ENCODE results near the gene CACNA1G. TPM values are rescaled to one million over a fixed set of nuclear protein-coding genes. Genes with fewer than 3 reads are reported as not detected.

CACNA1G gene
- total RNA-seq, 4 donors from 2014 or later, result 0.15 to 0.94 (median 0.16) TPM; not detected in 1

DNA sequence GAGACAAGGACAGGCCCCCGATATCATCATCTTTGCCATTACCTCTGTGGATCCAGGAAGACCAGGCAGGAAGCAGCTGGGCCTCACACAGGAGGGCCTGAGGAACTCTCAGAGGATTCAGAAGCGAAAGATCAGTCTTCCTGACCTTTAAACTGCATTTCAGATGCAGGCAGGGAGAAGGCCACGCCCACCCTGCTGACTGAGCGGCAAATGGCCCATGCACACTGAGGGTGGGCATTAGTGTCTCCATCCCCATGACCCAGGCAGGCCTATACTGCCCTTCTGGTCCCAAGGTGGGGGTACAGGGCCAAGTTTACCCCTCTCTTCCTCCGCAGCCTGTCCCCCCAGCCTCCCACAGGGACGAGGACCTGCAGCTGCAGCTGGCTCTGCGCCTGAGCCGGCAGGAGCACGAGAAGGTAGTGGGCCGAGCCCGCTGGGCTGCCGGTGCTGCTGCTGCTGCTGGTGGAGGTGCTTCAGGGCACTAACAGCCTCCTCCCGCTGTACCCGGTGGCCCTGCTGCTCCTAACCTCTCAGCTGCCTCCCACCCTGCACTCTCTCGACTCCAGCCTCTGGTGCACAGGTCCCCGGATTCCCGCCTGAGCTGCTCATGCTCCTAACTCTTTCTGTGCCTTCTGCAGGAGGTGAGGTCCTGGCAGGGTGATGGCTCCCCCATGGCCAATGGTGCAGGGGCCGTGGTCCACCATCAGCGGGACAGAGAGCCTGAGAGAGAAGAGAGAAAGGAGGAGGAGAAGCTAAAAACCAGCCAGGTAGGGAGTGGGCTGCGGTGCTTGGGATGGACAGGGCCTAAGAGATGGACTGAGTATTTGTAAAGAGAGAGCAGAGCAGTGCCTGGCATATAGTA, 21.7 kb upstream of the CACNA1G start:
- TF ChIP-seq, protein P1, sequence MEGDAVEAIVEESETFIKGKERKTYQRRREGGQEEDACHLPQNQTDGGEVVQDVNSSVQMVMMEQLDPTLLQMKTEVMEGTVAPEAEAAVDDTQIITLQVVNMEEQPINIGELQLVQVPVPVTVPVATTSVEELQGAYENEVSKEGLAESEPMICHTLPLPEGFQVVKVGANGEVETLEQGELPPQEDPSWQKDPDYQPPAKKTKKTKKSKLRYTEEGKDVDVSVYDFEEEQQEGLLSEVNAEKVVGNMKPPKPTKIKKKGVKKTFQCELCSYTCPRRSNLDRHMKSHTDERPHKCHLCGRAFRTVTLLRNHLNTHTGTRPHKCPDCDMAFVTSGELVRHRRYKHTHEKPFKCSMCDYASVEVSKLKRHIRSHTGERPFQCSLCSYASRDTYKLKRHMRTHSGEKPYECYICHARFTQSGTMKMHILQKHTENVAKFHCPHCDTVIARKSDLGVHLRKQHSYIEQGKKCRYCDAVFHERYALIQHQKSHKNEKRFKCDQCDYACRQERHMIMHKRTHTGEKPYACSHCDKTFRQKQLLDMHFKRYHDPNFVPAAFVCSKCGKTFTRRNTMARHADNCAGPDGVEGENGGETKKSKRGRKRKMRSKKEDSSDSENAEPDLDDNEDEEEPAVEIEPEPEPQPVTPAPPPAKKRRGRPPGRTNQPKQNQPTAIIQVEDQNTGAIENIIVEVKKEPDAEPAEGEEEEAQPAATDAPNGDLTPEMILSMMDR (IDR thresholded peaks at IDR 0.05), result no peak
- no peak for TF ChIP-seq POLR2A (IDR thresholded peaks at IDR 0.05)
- TF ChIP-seq POLR2AphosphoS5 (IDR thresholded peaks at IDR 0.05), result no peak
- no peak for TF ChIP-seq EP300 (IDR thresholded peaks at IDR 0.05)
- Histone ChIP-seq H3K27ac (no peak overlapping the region), H3K27me3 (peaks cover 10% of the 10 kb centered on the region), H3K4me3 (no peak overlapping the region), H3K4me1 (peaks cover 0 to 33% (median 12%) of the 10 kb centered on the region in 3 donors), H3K36me3 (no peaks in the 10 kb centered on the region), H3K9me3 (no peaks in the 10 kb centered on the region)
- ATAC-seq, result no peak
- WGBS, 2 donors (ENCODE audit: low coverage in 1 of 2), result 64 to 100% methylated on average over 1 to 7 of the region's 20 CpGs

- TF ChIP-seq POLR2A (IDR thresholded peaks at IDR 0.05) (no peak), POLR2AphosphoS5 (IDR thresholded peaks at IDR 0.05) (no peak), EP300 (IDR thresholded peaks at IDR 0.05) (no peak)
- TF ChIP-seq, protein P1 (IDR thresholded peaks at IDR 0.05), result no peak
- H3K27me3 ChIP-seq, result no peaks in the 10 kb centered on the region
- H3K4me3 ChIP-seq, result no peak overlapping the region
- no peak for ATAC-seq
- H3K36me3 ChIP-seq, result no peaks in the 10 kb centered on the region
- no peak overlapping the region for H3K27ac ChIP-seq
- no peaks in the 10 kb centered on the region for H3K9me3 ChIP-seq
- peaks cover 0 to 25% (median 7%) of the 10 kb centered on the region in 3 donors for H3K4me1 ChIP-seq
- 74% methylated on average over 6 of the region's 15 CpGs; no CpG with 5 or more reads in 1 of the 2 donors for WGBS, 2 donors (ENCODE audit: low coverage in 1 of 2)
Measured at GRCh38 chr17:50539762-50540559, 20.6 kb upstream of the CACNA1G start.

DNA sequence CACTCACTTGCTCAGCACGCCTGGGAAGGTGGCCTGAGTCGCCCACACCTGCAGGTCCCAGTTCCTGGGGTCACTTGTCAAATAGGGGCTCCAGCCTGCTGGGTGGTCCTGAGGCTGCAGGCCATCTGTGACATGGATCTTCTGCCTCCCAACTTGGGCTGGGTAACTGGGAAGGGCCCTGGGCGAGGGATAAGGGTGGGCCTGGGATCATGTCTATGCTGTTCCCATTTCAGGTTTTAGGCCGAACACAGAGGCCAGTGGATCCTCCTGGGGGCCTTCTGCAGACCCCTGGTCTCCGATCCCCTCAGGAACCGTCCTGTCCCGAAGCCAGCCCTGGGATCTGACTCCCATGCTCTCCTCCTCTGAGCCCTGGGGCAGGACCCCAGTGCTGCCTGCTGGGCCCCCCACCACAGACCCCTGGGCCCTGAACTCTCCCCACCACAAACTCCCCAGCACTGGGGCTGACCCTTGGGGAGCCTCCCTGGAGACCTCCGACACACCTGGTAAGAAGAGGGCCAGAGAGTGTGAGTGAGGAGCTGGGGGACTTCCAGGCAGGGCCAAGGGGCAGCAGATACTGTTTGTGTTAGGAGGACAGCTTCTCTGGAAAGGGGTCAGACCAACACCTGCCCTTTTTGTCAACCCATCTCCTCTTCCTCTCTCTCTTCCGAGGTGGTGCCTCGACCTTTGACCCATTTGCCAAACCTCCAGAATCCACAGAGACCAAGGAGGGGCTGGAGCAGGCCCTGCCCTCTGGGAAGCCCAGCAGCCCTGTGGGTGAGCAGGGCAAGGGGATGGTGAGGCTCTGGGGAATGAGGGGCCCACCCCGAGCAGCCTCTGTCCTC, 19.7 kb upstream of the CACNA1G start:
- Histone ChIP-seq H3K4me3 (peak overlapping the region in 1 of 2 donors; percentile 68), H3K9me3 (no peaks in the 10 kb centered on the region), H3K27ac (no peak overlapping the region), H3K36me3 (no peaks in the 10 kb centered on the region), H3K27me3 (no peaks in the 10 kb centered on the region), H3K4me1 (peaks cover 0 to 25% (median 7%) of the 10 kb centered on the region in 3 donors)
- 90% methylated on average over 2 of the region's 11 CpGs; no CpG with 5 or more reads in 1 of the 2 donors for whole genome bisulfite sequencing, 2 donors (ENCODE audit: low coverage in 1 of 2)
- TF ChIP-seq POLR2A (IDR thresholded peaks at IDR 0.05) (no peak), EP300 (IDR thresholded peaks at IDR 0.05) (no peak), POLR2AphosphoS5 (IDR thresholded peaks at IDR 0.05) (no peak)
- TF ChIP-seq, protein P1 (IDR thresholded peaks at IDR 0.05), result no peak
- ATAC-seq, result no peak

DNA sequence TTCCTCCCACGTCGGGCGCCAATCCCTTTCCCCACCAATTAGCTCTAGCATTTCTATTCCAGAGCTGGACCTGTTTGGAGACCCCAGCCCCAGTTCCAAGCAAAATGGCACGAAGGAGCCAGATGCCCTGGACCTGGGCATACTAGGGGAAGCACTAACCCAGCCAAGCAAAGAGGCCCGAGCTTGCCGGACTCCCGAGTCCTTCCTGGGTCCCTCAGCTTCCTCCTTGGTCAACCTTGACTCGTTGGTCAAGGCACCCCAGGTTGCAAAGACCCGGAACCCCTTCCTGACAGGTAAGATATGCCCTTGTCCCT, 19.2 kb upstream of the CACNA1G start:
- no peaks in the 10 kb centered on the region for H3K36me3 ChIP-seq
- H3K27ac ChIP-seq, result peak overlapping the region in 3 of 4 donors; percentile 70 to 84 (median 72)
- H3K9me3 ChIP-seq, result no peaks in the 10 kb centered on the region
- 100% methylated on average over 2 of the region's 9 CpGs; no CpG with 5 or more reads in 1 of the 2 donors for WGBS, 2 donors (ENCODE audit: low coverage in 1 of 2)
- no peak for ATAC-seq
- peaks cover 0 to 26% (median 7%) of the 10 kb centered on the region in 3 donors for H3K4me1 ChIP-seq
- H3K27me3 ChIP-seq, result no peaks in the 10 kb centered on the region
- H3K4me3 ChIP-seq, result peak overlapping the region; percentile 64 to 68
- TF ChIP-seq POLR2A (IDR thresholded peaks at IDR 0.05), result no peak
- no peak for TF ChIP-seq EP300 (IDR thresholded peaks at IDR 0.05)
- TF ChIP-seq, protein P1 (IDR thresholded peaks at IDR 0.05), result no peak
- no peak for TF ChIP-seq POLR2AphosphoS5 (IDR thresholded peaks at IDR 0.05)

Measured in gastroesophageal sphincter (tissue), 4 donors.